GM13976 (cell line): ENCODE measurements around the gene RASA3.
"Not testable (repeated sequence)": the region's sequence is repeated elsewhere in the genome, so short reads cannot be mapped to it uniquely, and the experiment has no call there.

Experiments
- DNase-seq: peaks from one replicate; pipeline ENCODE4 v3.0.0; 2012; ENCODE audit warnings: low spot score
- CTCF ChIP-seq: IDR thresholded peaks from 2 replicates; pipeline ENCODE4 v1.5.1; 2012; ENCODE audit warnings: borderline replicate concordance, mild to moderate bottlenecking; ENCODE audit not compliant: insufficient read depth; ENCODE audit errors: extremely low read depth, missing control alignments, control extremely low read depth
- in situ Hi-C: fragments of 300-500 bp; cut with MboI; formaldehyde crosslinking; loops from one replicate; pipeline ENCODE4 v1.12.0; 2022; ENCODE audit warnings: low sequenced_read_pairs, mixed read lengths, inconsistent platforms; ENCODE audit not compliant: unreplicated experiment

RASA3 gene

GRCh38 chr13:114115796-114116195 lies 16.6 kb downstream of the RASA3 start:
- TF ChIP-seq CTCF, result no peak
- no peak for DNase-seq
- in situ Hi-C loops, result no loop called here

DNA sequence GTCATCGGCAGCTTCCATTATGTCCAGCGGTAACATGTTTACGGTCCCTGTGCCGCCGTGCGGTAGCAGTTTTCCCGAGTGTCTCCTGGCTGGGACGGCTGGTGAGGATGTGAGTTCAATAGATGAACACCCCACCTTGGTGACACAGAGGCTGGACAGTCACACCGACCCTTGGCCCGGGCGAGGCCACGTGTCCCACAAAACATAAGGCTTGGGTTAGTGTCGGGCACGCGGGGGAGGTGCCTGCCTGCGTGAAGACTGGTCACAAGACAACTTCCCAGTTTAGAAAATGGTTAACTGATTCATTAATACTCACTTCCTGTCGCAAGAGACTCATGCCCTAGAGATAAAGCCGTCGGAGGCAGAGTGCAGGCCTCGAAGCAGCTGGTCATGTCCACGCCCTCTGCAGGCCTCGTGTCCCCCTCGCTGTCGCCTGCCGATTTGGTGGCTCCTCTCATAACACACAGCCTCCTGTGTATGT lies 17.2 kb downstream of the RASA3 start:
- DNase-seq, result no peak
- in situ Hi-C loops, result no loop called here
- TF ChIP-seq CTCF, result no peak

DNA sequence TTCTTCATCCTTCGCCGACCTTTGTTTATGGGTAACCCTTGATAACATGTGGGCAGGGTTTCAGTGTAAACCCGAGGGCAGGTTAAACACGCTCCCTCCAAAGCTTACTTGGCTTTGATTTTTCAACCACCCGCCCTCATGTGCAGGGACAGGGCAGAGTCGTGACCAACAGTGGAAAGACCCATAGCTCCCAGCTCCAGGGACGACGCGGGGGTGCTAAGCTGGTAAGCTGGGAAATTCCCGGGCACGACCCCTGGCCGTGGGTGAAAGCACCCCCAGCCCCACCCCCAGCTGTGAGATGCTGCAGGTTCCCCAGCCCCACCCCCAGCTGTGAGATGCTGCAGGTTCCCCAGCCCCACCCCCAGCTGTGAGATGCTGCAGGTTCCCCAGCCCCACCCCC lies 17.8 kb downstream of the RASA3 start:
- in situ Hi-C loops, DNase-seq: not testable (repeated sequence)

DNA sequence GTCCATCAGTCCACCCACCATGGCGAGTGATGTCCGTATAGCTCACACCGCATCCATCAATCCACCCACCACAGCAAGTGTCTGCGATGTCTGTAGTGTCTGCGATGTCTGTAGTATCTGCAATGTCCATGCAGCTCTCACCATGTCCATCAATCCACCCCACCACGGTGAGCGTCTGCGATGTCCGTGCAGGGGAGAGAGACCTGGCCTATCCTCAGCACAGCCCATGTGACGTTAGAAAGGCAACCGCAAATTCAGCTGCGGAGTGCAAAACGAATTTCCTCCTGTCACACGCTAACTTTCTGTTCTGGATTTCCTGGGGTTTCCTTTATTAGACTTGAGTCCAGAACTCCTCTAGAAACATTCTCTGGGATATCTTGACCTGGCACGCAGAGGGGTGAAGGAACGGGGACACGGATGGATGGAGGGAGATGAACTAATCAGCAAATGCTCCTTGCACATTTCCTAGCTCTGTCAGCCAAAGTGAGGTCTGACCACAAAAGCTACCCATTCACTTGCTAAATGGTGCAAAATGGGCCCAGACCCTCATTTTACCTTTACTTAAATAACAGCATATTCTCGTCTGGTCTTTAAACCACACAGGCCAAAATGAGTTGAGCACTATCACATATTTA lies 18.3 kb downstream of the RASA3 start:
- no peak for TF ChIP-seq CTCF
- DNase-seq, result no peak
- in situ Hi-C loops, result no loop called here

DNA sequence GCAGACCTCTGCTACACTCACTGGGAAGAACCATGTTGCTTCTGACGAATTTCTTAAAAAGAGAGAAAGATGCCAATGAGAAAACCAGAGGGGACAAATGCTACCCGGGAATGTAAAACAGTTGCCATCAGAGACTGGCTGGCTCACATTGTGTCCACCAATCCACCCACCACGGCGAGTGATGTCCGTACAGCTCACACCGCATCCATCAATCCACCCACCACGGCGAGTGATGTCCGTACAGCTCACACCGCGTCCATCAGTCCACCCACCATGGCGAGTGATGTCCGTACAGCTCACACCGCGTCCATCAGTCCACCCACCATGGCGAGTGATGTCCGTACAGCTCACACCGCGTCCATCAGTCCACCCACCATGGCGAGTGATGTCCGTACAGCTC lies 19.0 kb downstream of the RASA3 start:
- in situ Hi-C loops, DNase-seq: not testable (repeated sequence)

DNA sequence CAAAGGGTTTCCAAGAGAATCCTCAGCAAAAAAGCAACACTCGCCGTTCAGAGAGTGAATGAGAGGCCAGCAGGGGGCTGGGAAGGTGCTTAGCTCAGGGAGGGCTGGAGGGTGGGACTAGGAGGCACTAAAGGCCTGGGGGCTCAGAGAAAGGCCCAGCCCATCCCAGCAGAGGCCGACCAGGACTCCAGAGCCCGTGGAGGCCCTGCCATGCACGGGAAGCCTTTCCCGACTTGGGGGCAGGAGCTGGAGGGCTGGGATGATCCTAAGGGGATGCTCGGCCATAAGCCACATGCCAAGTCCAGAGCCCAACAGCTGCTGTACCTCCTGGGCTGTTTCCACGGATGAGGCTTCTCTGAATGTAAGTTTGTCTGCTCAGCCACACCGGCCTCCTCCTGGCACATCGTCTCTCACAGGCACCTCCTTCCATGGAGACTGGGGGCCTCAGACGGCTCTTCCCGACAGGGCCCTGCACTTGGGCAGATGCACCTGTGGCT lies 19.5 kb downstream of the RASA3 start:
- DNase-seq, result no peak
- in situ Hi-C loops, result no loop called here
- TF ChIP-seq CTCF, result no peak

DNA sequence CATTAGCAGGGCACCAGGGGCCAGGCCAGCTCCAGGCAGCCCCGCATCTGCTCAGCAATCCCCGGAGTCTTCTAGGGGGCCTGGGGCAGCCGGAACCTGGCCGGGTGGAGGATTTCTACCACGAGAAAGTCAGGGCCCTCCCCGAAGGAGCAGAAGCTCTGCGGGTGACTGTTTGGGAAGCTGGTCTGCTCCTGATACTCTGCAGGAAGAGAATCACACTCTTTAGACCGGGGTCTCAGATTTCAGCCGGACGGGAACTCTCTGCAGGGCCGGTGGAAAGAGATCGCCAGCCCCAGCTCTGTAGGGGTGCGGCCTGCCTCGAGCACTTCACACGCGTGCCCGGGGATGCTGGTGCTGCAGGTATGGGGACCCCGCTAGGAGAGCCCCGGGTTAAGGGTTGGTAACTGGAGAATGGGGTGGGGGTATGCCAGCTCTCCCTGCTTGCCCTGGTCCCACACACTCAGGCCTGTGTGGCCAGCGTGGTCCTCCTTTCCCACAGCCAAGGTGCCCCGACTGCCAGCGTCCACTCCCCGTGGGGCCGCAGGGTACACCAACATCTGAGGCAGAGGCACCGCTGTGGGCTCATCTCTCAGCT lies 20.1 kb downstream of the RASA3 start:
- TF ChIP-seq CTCF, result no peak
- DNase-seq, result no peak
- in situ Hi-C loops, result no loop called here
